RWPE1 (cell line): ENCODE results near the gene EVA1A.
A peak's percentile ranks its signal among the peaks of the same experiment; 100 is the strongest.

Experiments used
- CTCF ChIA-PET: fragments of 350-600 bp; sonication (Branson Sonifier 250); formaldehyde crosslinking; extraction: SDS; loops from one replicate; lab custom pipeline; 2021; lab: Yijun Ruan, JAX
- POLR2A ChIA-PET: fragments of 400-600 bp; formaldehyde crosslinking; extraction: SDS; loops from one replicate; lab custom pipeline; 2020; ENCODE audit warnings: antibody characterized with exemption; ENCODE audit not compliant: low non-redundant PET; lab: Yijun Ruan, JAX
- DNase-seq: peaks from one replicate; pipeline ENCODE4 v3.0.0; 2012; ENCODE audit warnings: low spot score
- H3K27ac ChIP-seq: fragments of 450-650 bp; 2 replicates; pipeline ENCODE4 v1.5.1; 2017
- CTCF ChIP-seq: fragments of 450-650 bp; conservative IDR thresholded peaks from 2 replicates; pipeline ENCODE4 v1.5.1; 2017; ENCODE audit warnings: low read depth, mild to moderate bottlenecking

Gene EVA1A

GRCh38 chr2:75560768-75561565 is at the start of gene EVA1A:
EVA1A (minus strand) TSS chr2:75560939; CDS start chr2:75518140, 42,799 bp downstream.
- no peak for TF ChIP-seq CTCF
- CTCF ChIA-PET = interaction anchor here (0.6 to 1.8 kb wide), 8 partner anchors 13 to 695 kb away, joined by 3 to 8 read pairs (median 4); no protein-coding TSS in a partner anchor
- POLR2A ChIA-PET = interaction anchor here (1.2 kb wide), 1 partner anchor 42 kb away, joined by 3 read pairs; no protein-coding TSS in a partner anchor
- H3K27ac ChIP-seq = peak within 1 kb of the TSS; percentile 21
- DNase-seq = peak; percentile 57

- H3K27ac ChIP-seq = no peak overlapping the region
- no peak for DNase-seq
- ChIA-PET CTCF (interaction anchor here (0.7 to 2.4 kb wide), 5 partner anchors 12 to 146 kb away, joined by 4 to 14 read pairs (median 5); no protein-coding TSS in a partner anchor), POLR2A (no interaction called here)
- TF ChIP-seq CTCF = no peak
Measured at GRCh38 chr2:75609937-75610508, 49.3 kb upstream of the EVA1A start.

- CTCF ChIA-PET = interaction anchor here (0.8 to 2.4 kb wide), 6 partner anchors 12 to 145 kb away, joined by 4 to 14 read pairs (median 6); partner anchors contain the start of gene EVA1A
- DNase-seq = no peak
- no peak overlapping the region for H3K27ac ChIP-seq
- POLR2A ChIA-PET = no interaction called here
- TF ChIP-seq CTCF = peak; percentile 61
Measured at GRCh38 chr2:75609334-75609689, 48.6 kb upstream of the EVA1A start.

GRCh38 chr2:75608684-75609333 is 48.1 kb upstream of the EVA1A start:
- ChIA-PET POLR2A (no interaction called here), CTCF (interaction anchor here (0.6 to 2.4 kb wide), 22 partner anchors 8 to 1491 kb away, joined by 3 to 17 read pairs (median 5); partner anchors contain the start of gene EVA1A)
- peak; percentile 82 for DNase-seq
- peak; percentile 94 for TF ChIP-seq CTCF
- H3K27ac ChIP-seq = no peak overlapping the region

- DNase-seq = no peak
- TF ChIP-seq CTCF = no peak
- ChIA-PET CTCF (interaction anchor here (0.6 to 2.4 kb wide), 22 partner anchors 8 to 1492 kb away, joined by 3 to 17 read pairs (median 4); partner anchors contain the start of gene EVA1A), POLR2A (no interaction called here)
- H3K27ac ChIP-seq = no peak overlapping the region
Measured at GRCh38 chr2:75607988-75608683, 47.4 kb upstream of the EVA1A start.
